ENCODE measurements around the gene IL1RAP.

- TF ChIP-seq CTCF (conservative IDR thresholded peaks at IDR 0.05) (no peak), ZFX (IDR thresholded peaks at IDR 0.05) (no peak)
Measured at GRCh38 chr3:190601622-190602021, 87.7 kb downstream of the IL1RAP start.

Measured in C4-2B (cell line).